Measurements from ENCODE around the gene DYRK2. TPM values are rescaled to one million over a fixed set of nuclear protein-coding genes. Genes with fewer than 3 reads are reported as not detected.

DYRK2 gene
- total and polyA plus RNA-seq, 10 of the 15 experiments (the other 5 are each of a cell fraction or from before 2014, with no cell fraction given) = 3.1 to 35.9 (median 12.2) TPM

DNA sequence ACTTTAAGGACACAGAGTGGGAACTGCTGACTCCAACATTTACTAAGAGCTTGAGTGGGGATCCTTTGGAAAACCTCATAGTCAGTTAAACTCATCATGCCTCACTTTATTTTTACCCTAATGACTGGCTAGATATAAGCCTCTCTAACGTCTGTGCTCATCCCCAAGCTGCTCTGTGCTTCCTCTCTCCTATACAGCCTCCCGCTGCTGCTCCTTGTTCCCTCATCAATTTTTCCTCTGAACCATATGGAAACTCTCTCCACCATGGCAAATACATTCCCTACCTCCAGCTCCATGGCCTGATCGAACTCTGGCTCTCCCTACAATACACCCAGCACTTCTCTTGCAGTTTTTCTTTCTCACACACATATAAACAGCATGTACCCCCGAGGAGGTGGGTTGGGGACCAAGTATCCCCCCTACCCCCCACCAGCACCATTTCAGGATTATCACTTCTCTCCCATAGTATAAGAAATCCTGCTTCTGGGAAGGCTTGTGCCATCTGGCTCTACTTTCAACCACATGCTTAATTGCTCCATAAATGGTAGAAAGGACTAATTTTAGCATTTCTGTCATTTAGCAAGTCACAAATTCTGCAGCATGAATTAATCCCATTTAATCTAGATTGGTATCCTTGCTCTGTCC lies 39.2 kb upstream of the DYRK2 start:
- in situ Hi-C loops (cut with MboI) (no loop called here), intact Hi-C loops (cut with micrococcal nuclease; ENCODE audit: unreplicated experiment) (no loop called here)
- no peak overlapping the region for H2AFZ ChIP-seq (ENCODE audit: control insufficient read depth, low read depth, low read length)
- H3K4me3 ChIP-seq = no peak overlapping the region
- ATAC-seq (no peak), FAIRE-seq (no peak), DNase-seq (ENCODE audit: low read depth, low spot score) (no peak)
- POLR2A ChIA-PET = no interaction called here
- TF ChIP-seq MEF2A (IDR thresholded peaks at IDR 0.05; ENCODE audit: insufficient read depth, low read depth, low read length) (no peak), KDM1A (IDR thresholded peaks at IDR 0.05; ENCODE audit: borderline replicate concordance) (no peak), KAT2A (conservative IDR thresholded peaks at IDR 0.05; ENCODE audit: control insufficient read depth, low read depth, low read length) (no peak), CBX5 (IDR thresholded peaks at IDR 0.05; ENCODE audit: low read depth) (no peak), JUNB (IDR thresholded peaks at IDR 0.05) (no peak), GATAD2B (conservative IDR thresholded peaks at IDR 0.05; ENCODE audit: low read depth) (no peak), WRNIP1 (IDR thresholded peaks at IDR 0.05; ENCODE audit: borderline replicate concordance, low read depth, low read length) (no peak), ZNF207 (IDR thresholded peaks at IDR 0.05; ENCODE audit: borderline replicate concordance) (no peak), PML (IDR thresholded peaks at IDR 0.05; ENCODE audit: low read length) (no peak), TCF12 (IDR thresholded peaks at IDR 0.05; ENCODE audit: low read depth, low read length) (no peak), EP300 (IDR thresholded peaks at IDR 0.05; ENCODE audit: borderline replicate concordance in 1 of 2, control insufficient read depth in 1 of 2, low read depth in 2 of 2, low read length in 2 of 2) (no peak), PAX5 (IDR thresholded peaks at IDR 0.05; ENCODE audit: borderline replicate concordance, low read depth, low read length) (no peak)
- TF ChIP-seq, protein P1, sequence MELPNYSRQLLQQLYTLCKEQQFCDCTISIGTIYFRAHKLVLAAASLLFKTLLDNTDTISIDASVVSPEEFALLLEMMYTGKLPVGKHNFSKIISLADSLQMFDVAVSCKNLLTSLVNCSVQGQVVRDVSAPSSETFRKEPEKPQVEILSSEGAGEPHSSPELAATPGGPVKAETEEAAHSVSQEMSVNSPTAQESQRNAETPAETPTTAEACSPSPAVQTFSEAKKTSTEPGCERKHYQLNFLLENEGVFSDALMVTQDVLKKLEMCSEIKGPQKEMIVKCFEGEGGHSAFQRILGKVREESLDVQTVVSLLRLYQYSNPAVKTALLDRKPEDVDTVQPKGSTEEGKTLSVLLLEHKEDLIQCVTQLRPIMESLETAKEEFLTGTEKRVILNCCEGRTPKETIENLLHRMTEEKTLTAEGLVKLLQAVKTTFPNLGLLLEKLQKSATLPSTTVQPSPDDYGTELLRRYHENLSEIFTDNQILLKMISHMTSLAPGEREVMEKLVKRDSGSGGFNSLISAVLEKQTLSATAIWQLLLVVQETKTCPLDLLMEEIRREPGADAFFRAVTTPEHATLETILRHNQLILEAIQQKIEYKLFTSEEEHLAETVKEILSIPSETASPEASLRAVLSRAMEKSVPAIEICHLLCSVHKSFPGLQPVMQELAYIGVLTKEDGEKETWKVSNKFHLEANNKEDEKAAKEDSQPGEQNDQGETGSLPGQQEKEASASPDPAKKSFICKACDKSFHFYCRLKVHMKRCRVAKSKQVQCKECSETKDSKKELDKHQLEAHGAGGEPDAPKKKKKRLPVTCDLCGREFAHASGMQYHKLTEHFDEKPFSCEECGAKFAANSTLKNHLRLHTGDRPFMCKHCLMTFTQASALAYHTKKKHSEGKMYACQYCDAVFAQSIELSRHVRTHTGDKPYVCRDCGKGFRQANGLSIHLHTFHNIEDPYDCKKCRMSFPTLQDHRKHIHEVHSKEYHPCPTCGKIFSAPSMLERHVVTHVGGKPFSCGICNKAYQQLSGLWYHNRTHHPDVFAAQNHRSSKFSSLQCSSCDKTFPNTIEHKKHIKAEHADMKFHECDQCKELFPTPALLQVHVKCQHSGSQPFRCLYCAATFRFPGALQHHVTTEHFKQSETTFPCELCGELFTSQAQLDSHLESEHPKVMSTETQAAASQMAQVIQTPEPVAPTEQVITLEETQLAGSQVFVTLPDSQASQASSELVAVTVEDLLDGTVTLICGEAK (IDR thresholded peaks at IDR 0.05; ENCODE audit: borderline replicate concordance) = no peak
- H3K9ac ChIP-seq (ENCODE audit: control insufficient read depth, insufficient read depth, low read length) = no peak overlapping the region
- H3K4me2 ChIP-seq (ENCODE audit: control insufficient read depth, insufficient read depth) = no peak overlapping the region
- no peaks in the 10 kb centered on the region; a peak in 1 of 4 replicates for H3K27me3 ChIP-seq (replicated peaks in 1 of 2; ENCODE audit: control insufficient read depth in 2 of 2, insufficient read depth in 2 of 2, low read length in 1 of 2)
- CTCF ChIA-PET = interaction anchor here (0.6 kb wide), 2 partner anchors 15 to 490 kb away, joined by 3 read pairs; no protein-coding TSS in a partner anchor
- SMC1A ChIA-PET (ENCODE audit: uncharacterized antibody, unreplicated experiment) = interaction anchor here (1.8 kb wide), 1 partner anchor 10 kb away, joined by 5 read pairs; no protein-coding TSS in a partner anchor
- no peaks in the 10 kb centered on the region for H3K79me2 ChIP-seq (ENCODE audit: control insufficient read depth, insufficient read depth, low read length)
- H3K36me3 ChIP-seq (ENCODE audit: control insufficient read depth in 2 of 2, insufficient read depth in 2 of 2, low read length in 1 of 2) = no peaks in the 10 kb centered on the region
- H3K4me1 ChIP-seq (ENCODE audit: control insufficient read depth, insufficient read depth, low read length) = no peaks in the 10 kb centered on the region
- no TSS peak for BruUV-seq (replicated peaks)
- no peaks in the 10 kb centered on the region for H3K9me3 ChIP-seq (replicated peaks; ENCODE audit: control insufficient read depth, insufficient read depth, low read length)
- H4K20me1 ChIP-seq (ENCODE audit: control insufficient read depth, insufficient read depth) = no peaks in the 10 kb centered on the region
- WGBS (ENCODE audit: insufficient coverage, insufficient replicate concordance, low lambda C conversion rate, missing lambda C conversion rate) = 70% methylated on average over 4 of the region's 4 CpGs
- RAD21 ChIA-PET (ENCODE audit: unreplicated experiment) = no interaction called here
- H3K27ac ChIP-seq (ENCODE audit: control insufficient read depth, insufficient read depth) = no peak overlapping the region
